ENCODE results near the gene CLEC4C. TPM values are rescaled to one million over a fixed set of nuclear protein-coding genes. Genes with fewer than 3 reads are reported as not detected.

CLEC4C gene
- total and polyA plus RNA-seq, 2 of the 13 experiments (the other 11 are each of a cell fraction or from before 2014, with no cell fraction given), result not detected

- FAIRE-seq (no peak), DNase-seq (ENCODE audit: low spot score) (no peak), ATAC-seq (no peak)
- H3K79me2 ChIP-seq (ENCODE audit: insufficient read depth, low read length), result no peaks in the 10 kb centered on the region
- intact Hi-C loops (cut with micrococcal nuclease; ENCODE audit: unreplicated experiment), result no loop called here
- no peak overlapping the region for H3K4me3 ChIP-seq (replicated peaks in 1 of 3; ENCODE audit: insufficient read depth in 1 of 3, low read depth in 2 of 3, low read length in 3 of 3)
- in situ Hi-C loops (cut with HindIII; ENCODE audit: extremely low pct_ligation_motif_present, low pct_unique_long_range_greater_than_20kb), result no loop called here
- TF ChIP-seq ZNF747 (CRISPR knock-in tag; IDR thresholded peaks at IDR 0.05; ENCODE audit: borderline replicate concordance), result no peak
- no peak for TF ChIP-seq SNAPC5 (CRISPR knock-in tag; IDR thresholded peaks at IDR 0.05; ENCODE audit: borderline replicate concordance)
- TF ChIP-seq RARG (CRISPR knock-in tag; IDR thresholded peaks at IDR 0.05; ENCODE audit: low read depth), result no peak
- no peak for TF ChIP-seq NFIB (CRISPR knock-in tag; IDR thresholded peaks at IDR 0.05; ENCODE audit: borderline replicate concordance)
- TF ChIP-seq TEAD2 (CRISPR knock-in tag; IDR thresholded peaks at IDR 0.05), result no peak
- no peak for TF ChIP-seq ATRX (CRISPR knock-in tag; IDR thresholded peaks at IDR 0.05; ENCODE audit: borderline replicate concordance)
- no peak for TF ChIP-seq MAFF (IDR thresholded peaks at IDR 0.05; ENCODE audit: low read depth, low read length)
- no peak overlapping the region for H3K9ac ChIP-seq (ENCODE audit: insufficient read depth, low read depth, low read length)
- H3K4me2 ChIP-seq (ENCODE audit: low read depth, low read length), result no peak overlapping the region
- H3K27me3 ChIP-seq (ENCODE audit: control insufficient read depth in 1 of 2, insufficient read depth in 2 of 2, low read length in 2 of 2), result no peaks in the 10 kb centered on the region
- POLR2A ChIA-PET, result interaction anchor here (0.6 kb wide), 1 partner anchor 1256 kb away, joined by 3 read pairs; no protein-coding TSS in a partner anchor
- no peak overlapping the region for H2AFZ ChIP-seq (ENCODE audit: low read length)
- H3K9me3 ChIP-seq (ENCODE audit: low read length), result no peaks in the 10 kb centered on the region
- 57% methylated on average over 29 of the region's 29 CpGs for WGBS (ENCODE audit: low lambda C conversion rate)
- H3K4me1 ChIP-seq (ENCODE audit: insufficient read depth, low read length), result 0 out of 2 replicates have a peak, but pooled peaks cover 7% of the 10 kb centered on the region
- no peak overlapping the region for H3K27ac ChIP-seq (ENCODE audit: extremely low read length, insufficient read depth, low read length)
- CTCF ChIA-PET (ENCODE audit: low intra/inter-chr PET ratio, low total read pairs), result no interaction called here
- H3K36me3 ChIP-seq (replicated peaks in 1 of 2; ENCODE audit: control insufficient read depth in 1 of 2, insufficient read depth in 2 of 2, low read length in 2 of 2), result no peaks in the 10 kb centered on the region
- BruUV-seq (replicated peaks), result no TSS peak
- no peaks in the 10 kb centered on the region for H4K20me1 ChIP-seq (ENCODE audit: insufficient read depth, low read length)
Measured at GRCh38 chr12:7705846-7706245, 41.3 kb downstream of the CLEC4C start.

- intact Hi-C loops (cut with micrococcal nuclease; ENCODE audit: unreplicated experiment), result no loop called here
- in situ Hi-C loops (cut with HindIII; ENCODE audit: extremely low pct_ligation_motif_present, low pct_unique_long_range_greater_than_20kb), result no loop called here
- H3K79me2 ChIP-seq (ENCODE audit: insufficient read depth, low read length), result no peaks in the 10 kb centered on the region
- no peak within 1 kb of the TSS for H3K9ac ChIP-seq (ENCODE audit: insufficient read depth, low read depth, low read length)
- ATAC-seq (no peak), DNase-seq (ENCODE audit: low spot score) (no peak), FAIRE-seq (no peak)
- H3K36me3 ChIP-seq (replicated peaks in 1 of 2; ENCODE audit: control insufficient read depth in 1 of 2, insufficient read depth in 2 of 2, low read length in 2 of 2), result no peaks in the 10 kb centered on the region
- no peaks in the 10 kb centered on the region for H3K4me1 ChIP-seq (ENCODE audit: insufficient read depth, low read length)
- no peaks in the 10 kb centered on the region for H4K20me1 ChIP-seq (ENCODE audit: insufficient read depth, low read length)
- no peaks in the 10 kb centered on the region for H3K9me3 ChIP-seq (ENCODE audit: low read length)
- no peak within 1 kb of the TSS for H3K4me2 ChIP-seq (ENCODE audit: low read depth, low read length)
- 32% methylated on average over 7 of the region's 7 CpGs for WGBS (ENCODE audit: low lambda C conversion rate)
- H2AFZ ChIP-seq (ENCODE audit: low read length), result no peak within 1 kb of the TSS
- no TSS peak for BruUV-seq (replicated peaks)
- no peak within 1 kb of the TSS for H3K27ac ChIP-seq (ENCODE audit: extremely low read length, insufficient read depth, low read length)
- no peaks in the 10 kb centered on the region for H3K27me3 ChIP-seq (ENCODE audit: control insufficient read depth in 1 of 2, insufficient read depth in 2 of 2, low read length in 2 of 2)
- CTCF ChIA-PET (ENCODE audit: low intra/inter-chr PET ratio, low total read pairs), result no interaction called here
- POLR2A ChIA-PET, result no interaction called here
- H3K4me3 ChIP-seq (replicated peaks in 1 of 3; ENCODE audit: insufficient read depth in 1 of 3, low read depth in 2 of 3, low read length in 3 of 3), result no peak within 1 kb of the TSS
- TF ChIP-seq ZSCAN30 (CRISPR knock-in tag; IDR thresholded peaks at IDR 0.05) (no peak), PCBP1 (IDR thresholded peaks at IDR 0.05; ENCODE audit: borderline replicate concordance, low read depth, low read length) (no peak), RBFOX2 (IDR thresholded peaks at IDR 0.05; ENCODE audit: low read depth, low read length) (no peak), PRDM10 (CRISPR knock-in tag; IDR thresholded peaks at IDR 0.05; ENCODE audit: low read depth) (no peak), FOXC1 (CRISPR knock-in tag; IDR thresholded peaks at IDR 0.05; ENCODE audit: borderline replicate concordance) (no peak), RNF2 (conservative IDR thresholded peaks at IDR 0.05; ENCODE audit: low read depth) (no peak), ZBTB37 (CRISPR knock-in tag; IDR thresholded peaks at IDR 0.05) (no peak)
Measured at GRCh38 chr12:7695566-7696197, 51.5 kb downstream of the CLEC4C start, which contains the start of gene GDF3. Gene GDF3, minus strand, starts transcription at chr12:7695775. Its CDS starts 47 bp downstream, at chr12:7695728.

Measured in HepG2 (cell line).